Amygdala (tissue), 56 donors: ENCODE data around the gene CPED1.
"Not testable (repeated sequence)": the region's sequence is repeated elsewhere in the genome, so short reads cannot be mapped to it uniquely, and the experiment has no call there.

Experiments used
- DNase-seq, 56 donors: peaks; one replicate each; lab custom pipeline; 2025; lab: John Stamatoyannopoulos, UW

The CPED1 gene

DNA sequence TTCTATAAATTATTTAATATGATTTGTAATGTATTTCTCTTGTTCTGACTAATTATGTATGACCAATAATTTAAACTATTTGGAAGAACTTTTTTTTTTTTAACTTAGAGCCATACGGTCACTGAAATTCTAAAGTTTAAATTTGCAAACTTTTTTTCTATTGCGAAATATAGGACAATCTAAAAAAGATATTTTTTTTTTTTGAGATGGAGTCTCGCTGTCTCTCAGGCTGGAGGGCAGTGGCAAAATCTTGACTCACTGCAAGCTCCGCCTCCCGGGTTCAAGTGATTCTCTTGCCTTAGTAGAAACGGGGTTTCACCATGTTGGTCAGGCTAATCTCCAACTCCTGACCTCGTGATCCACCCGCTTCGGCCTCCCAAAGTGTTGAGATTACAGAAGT lies 130.5 kb downstream of the CPED1 start:
- no peak for DNase-seq

DNA sequence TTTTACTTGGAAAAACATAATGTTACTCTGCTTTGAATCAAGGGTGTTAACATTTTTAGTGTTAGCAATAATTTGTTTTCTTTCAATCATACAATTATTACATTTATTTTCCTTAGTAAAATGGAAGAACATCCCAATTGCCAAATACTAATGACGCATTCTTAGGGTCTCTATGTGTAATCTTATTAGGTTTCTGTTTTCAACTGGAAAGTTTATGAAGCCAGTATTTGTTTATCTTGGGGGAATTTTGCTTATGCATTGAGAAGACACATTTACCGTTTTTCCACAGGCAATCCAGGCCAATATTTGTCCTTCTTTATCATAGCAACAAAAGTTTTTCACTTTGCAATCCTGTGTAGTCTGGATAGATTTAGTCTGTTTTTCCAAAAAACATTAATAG lies 134.5 kb downstream of the CPED1 start:
- no peak for DNase-seq

DNA sequence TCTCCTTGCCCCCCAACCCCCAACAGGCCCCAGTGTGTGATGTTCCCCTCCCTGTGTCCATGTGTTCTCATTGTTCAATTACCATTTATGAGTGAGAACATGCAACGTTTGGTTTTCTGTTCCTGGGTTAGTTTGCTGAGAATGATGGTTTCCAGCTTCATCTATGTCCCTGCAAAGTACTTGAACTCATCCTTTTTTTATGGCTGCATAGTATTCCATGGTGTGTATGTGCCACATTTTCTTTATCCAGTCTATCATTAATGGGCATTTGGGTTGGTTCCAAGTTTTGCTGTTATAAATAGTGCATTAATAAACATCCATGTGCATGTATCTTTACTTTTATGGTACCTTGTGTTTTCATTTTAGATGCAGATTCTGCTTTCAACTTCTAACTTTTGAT lies 136.9 kb downstream of the CPED1 start:
- not testable (repeated sequence) for DNase-seq

DNA sequence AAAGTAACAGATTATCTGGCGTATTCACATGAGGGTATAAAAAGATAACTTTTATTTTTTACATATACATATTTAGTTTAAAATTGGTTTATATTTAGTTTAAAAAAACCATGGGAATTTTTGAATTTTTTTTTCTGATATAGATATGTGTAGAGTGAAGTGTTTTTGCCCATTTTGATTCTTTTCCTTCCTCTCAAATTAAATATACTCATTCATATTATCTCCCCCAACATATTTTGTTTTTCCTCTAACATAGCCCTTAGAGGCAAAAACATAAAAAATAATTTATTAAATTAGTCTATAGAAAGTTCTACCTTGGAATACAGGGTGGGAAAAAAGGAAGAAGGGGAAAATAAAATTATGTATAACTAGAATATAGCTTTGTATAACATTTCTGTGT lies 137.7 kb downstream of the CPED1 start:
- DNase-seq, result no peak

- DNase-seq, result no peak
These were observed 138.5 kb downstream of the CPED1 start for GRCh38 chr7:121126801-121127534.

- no peak for DNase-seq
These were observed 144.4 kb downstream of the CPED1 start for GRCh38 chr7:121132940-121133339.

GRCh38 chr7:121133444-121133843 lies 144.9 kb downstream of the CPED1 start:
- DNase-seq, result no peak

GRCh38 chr7:121137580-121137979 lies 149.1 kb downstream of the CPED1 start:
- no peak for DNase-seq

- DNase-seq, result no peak
These were observed 149.9 kb downstream of the CPED1 start for GRCh38 chr7:121138262-121138933.

- no peak for DNase-seq
These were observed 150.9 kb downstream of the CPED1 start for GRCh38 chr7:121139427-121139826.

DNA sequence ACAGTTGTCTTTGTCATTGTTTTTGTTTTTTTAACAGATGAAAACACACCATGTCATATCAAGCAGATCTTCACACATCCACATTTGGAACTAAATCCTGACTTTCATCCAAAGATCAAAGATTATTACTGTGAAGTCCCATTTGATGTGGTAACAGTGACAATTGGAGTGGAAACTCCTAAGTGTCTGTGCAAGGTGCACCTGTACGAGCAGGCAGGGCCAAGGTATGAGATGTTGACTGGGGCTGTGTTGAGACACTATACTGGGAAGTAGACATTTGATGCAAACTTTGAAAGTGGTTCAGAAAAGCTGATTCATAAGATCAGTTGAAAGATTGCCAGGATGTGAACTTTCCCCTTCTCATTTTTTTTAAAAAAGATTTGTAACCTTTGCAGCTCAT lies 152.3 kb downstream of the CPED1 start:
- DNase-seq, result no peak

GRCh38 chr7:121151774-121152221 lies 163.3 kb downstream of the CPED1 start:
- no peak for DNase-seq

DNA sequence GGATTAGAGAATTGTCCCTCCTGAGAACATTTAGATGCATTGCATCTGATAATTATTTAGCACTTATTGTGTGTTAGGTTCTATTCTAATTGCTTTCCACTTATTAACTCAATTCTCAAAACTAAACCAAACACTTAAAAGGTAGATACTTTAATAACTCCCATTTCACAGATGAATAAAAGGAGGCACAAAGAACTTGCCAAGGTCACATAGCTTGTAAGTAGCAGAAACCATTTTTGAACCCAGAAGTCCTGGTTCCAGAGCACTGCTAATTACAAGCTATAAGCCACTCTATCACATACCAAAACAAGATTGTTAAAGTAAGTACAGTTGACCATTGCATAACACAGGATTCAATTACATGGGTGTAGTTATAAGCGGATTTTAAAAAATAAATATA lies 164.9 kb downstream of the CPED1 start:
- DNase-seq, result no peak

DNA sequence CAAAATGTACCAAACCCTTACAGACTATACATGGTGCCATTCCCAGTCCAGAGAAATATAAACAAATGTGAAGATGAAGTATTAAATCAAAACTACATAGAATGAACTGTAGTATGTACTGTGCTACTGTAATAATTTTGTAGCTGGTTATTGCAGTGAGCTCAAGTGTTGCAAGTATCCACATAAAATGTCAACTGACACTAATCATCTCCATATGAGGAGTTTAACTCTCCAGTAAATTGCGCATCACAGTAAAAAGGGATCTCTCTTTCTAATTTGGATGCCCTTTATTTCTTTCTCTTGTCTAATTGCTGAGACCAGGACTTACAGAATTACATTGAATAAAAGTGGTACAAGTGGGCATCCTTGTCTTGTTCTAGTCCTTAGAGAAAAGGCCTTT lies 165.5 kb downstream of the CPED1 start:
- DNase-seq, result no peak

GRCh38 chr7:121156825-121157224 lies 168.3 kb downstream of the CPED1 start:
- DNase-seq, result no peak

- DNase-seq, result no peak
These were observed 168.8 kb downstream of the CPED1 start for GRCh38 chr7:121157341-121157751.

DNA sequence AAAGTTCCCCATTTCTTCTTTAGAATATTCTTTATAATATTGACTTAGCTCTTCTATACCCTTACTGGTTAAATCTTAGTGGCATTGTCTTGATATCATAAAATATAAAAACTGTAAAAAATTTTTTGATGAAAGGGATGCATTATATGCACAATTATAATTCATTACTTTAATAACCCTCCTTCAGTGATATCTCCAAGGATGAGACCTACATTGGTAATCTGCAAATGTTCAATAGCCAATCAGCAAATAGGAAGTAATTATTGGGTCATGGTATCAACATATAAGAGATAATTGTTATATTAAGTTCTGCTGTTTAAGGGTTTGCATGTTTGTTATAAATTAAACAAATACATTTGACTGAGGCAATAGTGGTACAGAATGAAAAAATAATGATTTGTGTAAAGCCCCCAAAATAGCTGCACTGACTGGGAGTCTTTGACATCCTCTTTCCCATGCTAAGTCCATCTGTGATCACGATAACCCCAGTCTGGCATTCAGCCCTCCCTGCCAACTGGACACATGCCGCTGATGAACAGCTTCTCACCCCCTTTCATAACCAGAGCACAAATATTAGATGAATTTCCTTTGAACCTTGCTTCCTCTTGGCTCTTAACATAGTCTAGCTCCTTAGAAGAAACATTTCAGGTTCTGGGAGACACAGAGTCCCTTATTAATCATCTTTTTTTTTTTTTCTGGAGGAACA lies 169.5 kb downstream of the CPED1 start:
- no peak for DNase-seq

- DNase-seq, result no peak
These were observed 170.2 kb downstream of the CPED1 start for GRCh38 chr7:121158665-121159064.

GRCh38 chr7:121159553-121159952 lies 171.0 kb downstream of the CPED1 start:
- no peak for DNase-seq

GRCh38 chr7:121160150-121161008 lies 171.9 kb downstream of the CPED1 start:
- DNase-seq, result no peak

GRCh38 chr7:121163699-121164098 lies 175.2 kb downstream of the CPED1 start:
- DNase-seq, result no peak
